Activated CD8-positive, alpha-beta T cell treated with anti-CD3 and anti-CD28 coated beads, Interleukin-2, amount 10 ng/mL, durations not matched to agents 7 days and 5 days (primary cell): Measurements from ENCODE around the gene TMEM86A. TPM values are rescaled to one million over a fixed set of nuclear protein-coding genes. Genes with fewer than 3 reads are reported as not detected.
"Not testable (repeated sequence)": the region's sequence is repeated elsewhere in the genome, so short reads cannot be mapped to it uniquely, and the experiment has no call there.

Source experiments
- ATAC-seq: fragments of 150-1000 bp; cut with Tn5 transposase; one replicate; pipeline ENCODE4 v1.10.0; 2021; ENCODE audit warnings: moderate library complexity
- CTCF ChIA-PET: fragments of 350-600 bp; sonication (Branson Sonifier 250); formaldehyde crosslinking; loops from one replicate; lab custom pipeline; 2021; ENCODE audit warnings: antibody characterized with exemption; lab: Charles Lee
- POLR2A ChIA-PET: fragments of 350-600 bp; sonication (Branson Sonifier 250); formaldehyde crosslinking; loops from one replicate; lab custom pipeline; 2021; ENCODE audit warnings: antibody characterized with exemption; lab: Charles Lee
- DNase-seq: peaks from one replicate; pipeline ENCODE4 v3.0.0-alpha.2; 2020
- H3K27ac Mint-ChIP-seq: one replicate; pipeline ENCODE4 v1.8.0; 2021; ENCODE audit warnings: mild to moderate bottlenecking, mixed read lengths
- H3K27me3 Mint-ChIP-seq: one replicate; pipeline ENCODE4 v1.8.0; 2021; ENCODE audit warnings: low read depth, mixed read lengths
- H3K36me3 Mint-ChIP-seq: one replicate; pipeline ENCODE4 v1.8.0; 2021; ENCODE audit warnings: low read depth, mixed read lengths
- H3K4me1 Mint-ChIP-seq: one replicate; pipeline ENCODE4 v1.8.0; 2021; ENCODE audit warnings: low read depth, mixed read lengths
- H3K4me3 Mint-ChIP-seq: one replicate; pipeline ENCODE4 v1.8.0; 2021; ENCODE audit warnings: mild to moderate bottlenecking, mixed read lengths
- H3K9me3 Mint-ChIP-seq: one replicate; pipeline ENCODE4 v1.8.0; 2022; ENCODE audit warnings: mixed read lengths; ENCODE audit not compliant: insufficient read depth
- total RNA-seq, 2 experiments: library from RNA; stranded (reverse); gene quantifications; one replicate each; pipeline ENCODE4 v1.2.3, GENCODE V29; 2021

TMEM86A gene
- total RNA-seq, 2 experiments from 2014 or later = 0.26 to 0.52 TPM

DNA sequence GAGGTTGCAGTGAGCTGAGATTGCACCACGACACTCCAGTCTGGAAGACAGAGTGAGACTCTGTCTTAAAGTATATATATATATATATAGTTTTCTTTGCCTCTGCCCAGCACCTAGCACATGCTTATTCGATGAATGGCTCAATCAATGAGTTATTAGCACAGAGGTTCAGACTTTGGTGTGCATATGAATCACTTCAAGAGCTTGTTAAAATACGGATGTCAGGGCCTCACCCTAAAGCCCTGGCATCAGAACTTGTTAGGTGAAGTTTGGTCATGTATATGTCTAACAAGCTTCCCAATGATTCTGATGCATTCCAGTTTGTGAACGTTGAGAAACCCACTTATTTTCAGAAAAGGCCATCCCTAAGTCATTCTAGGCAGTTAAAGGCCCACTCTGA, 21.8 kb upstream of the TMEM86A start:
- H3K27ac Mint-ChIP-seq = no peak overlapping the region
- no peaks in the 10 kb centered on the region for H3K27me3 Mint-ChIP-seq
- no peak for ATAC-seq
- H3K9me3 Mint-ChIP-seq = no peaks in the 10 kb centered on the region
- ChIA-PET POLR2A (no interaction called here), CTCF (interaction anchor here (0.6 to 2.0 kb wide), 4 partner anchors 13 to 536 kb away, joined by 3 to 5 read pairs (median 4); no protein-coding TSS in a partner anchor)
- H3K4me1 Mint-ChIP-seq = peaks cover 35% of the 10 kb centered on the region
- no peak for DNase-seq
- no peaks in the 10 kb centered on the region for H3K36me3 Mint-ChIP-seq
- no peak overlapping the region for H3K4me3 Mint-ChIP-seq

- Mint-ChIP-seq H3K36me3 (no peaks in the 10 kb centered on the region), H3K9me3 (no peaks in the 10 kb centered on the region), H3K4me1 (peaks cover 30% of the 10 kb centered on the region), H3K4me3 (no peak overlapping the region), H3K27me3 (no peaks in the 10 kb centered on the region), H3K27ac (no peak overlapping the region)
- peak; percentile 43 for DNase-seq
- POLR2A ChIA-PET = interaction anchor here (0.6 kb wide), 1 partner anchor 430 kb away, joined by 3 read pairs; no protein-coding TSS in a partner anchor
- CTCF ChIA-PET = no interaction called here
- peak; percentile 63 for ATAC-seq
These were observed 21.0 kb upstream of the TMEM86A start for GRCh38 chr11:18677560-18677959.

DNA sequence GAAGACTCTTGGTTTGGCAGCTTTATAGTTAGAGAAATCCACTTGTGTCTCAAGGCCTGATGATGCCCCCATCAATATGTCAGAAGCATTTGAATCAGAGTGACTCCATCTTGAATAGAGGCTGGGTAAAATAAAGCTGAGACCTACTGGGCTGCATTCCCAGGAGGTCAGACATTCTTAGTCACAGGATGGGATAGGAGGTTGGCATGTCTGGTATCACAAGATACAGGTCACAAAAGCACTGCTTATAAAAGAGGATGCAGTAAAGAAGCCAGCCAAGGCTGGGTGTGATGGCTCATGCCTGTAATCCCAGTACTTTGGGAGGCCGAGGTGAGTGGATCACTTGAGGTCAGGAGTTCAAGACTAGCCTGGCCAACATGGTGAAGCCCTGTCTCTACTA, 16.6 kb upstream of the TMEM86A start:
- POLR2A ChIA-PET = interaction anchor here (0.7 kb wide), 1 partner anchor 88 kb away, joined by 3 read pairs; no protein-coding TSS in a partner anchor
- H3K36me3 Mint-ChIP-seq, ATAC-seq, H3K4me3 Mint-ChIP-seq, H3K27ac Mint-ChIP-seq, CTCF ChIA-PET, H3K9me3 Mint-ChIP-seq, DNase-seq: not testable (repeated sequence)
- Mint-ChIP-seq H3K27me3 (peaks cover 17% of the 10 kb centered on the region), H3K4me1 (peaks cover 16% of the 10 kb centered on the region)

DNA sequence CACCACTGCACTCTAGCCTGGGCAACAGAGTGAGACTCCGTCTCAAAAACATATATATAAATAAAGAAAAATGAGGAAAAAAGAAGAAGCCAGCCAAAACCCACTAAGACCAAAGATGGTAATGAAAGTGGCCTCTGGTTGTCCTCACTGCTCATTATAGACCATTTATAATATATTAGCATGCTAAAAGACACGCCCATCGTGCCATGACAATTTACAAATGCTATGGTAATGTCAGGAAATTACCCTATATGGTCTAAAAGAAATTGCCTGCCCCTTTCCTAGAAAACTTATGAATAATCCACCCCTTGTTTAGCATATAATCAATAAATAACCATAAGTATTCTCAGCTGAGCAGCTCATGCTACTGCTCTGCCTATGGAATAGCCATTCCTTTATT, 16.1 kb upstream of the TMEM86A start:
- POLR2A ChIA-PET = interaction anchor here (0.7 kb wide), 1 partner anchor 87 kb away, joined by 3 read pairs; no protein-coding TSS in a partner anchor
- H3K9me3 Mint-ChIP-seq = no peaks in the 10 kb centered on the region
- no peak overlapping the region for H3K4me3 Mint-ChIP-seq
- peaks cover 12% of the 10 kb centered on the region for H3K4me1 Mint-ChIP-seq
- H3K36me3 Mint-ChIP-seq = no peaks in the 10 kb centered on the region
- H3K27ac Mint-ChIP-seq = no peak overlapping the region
- ATAC-seq = no peak
- H3K27me3 Mint-ChIP-seq = peaks cover 17% of the 10 kb centered on the region
- DNase-seq = no peak
- CTCF ChIA-PET = no interaction called here

DNA sequence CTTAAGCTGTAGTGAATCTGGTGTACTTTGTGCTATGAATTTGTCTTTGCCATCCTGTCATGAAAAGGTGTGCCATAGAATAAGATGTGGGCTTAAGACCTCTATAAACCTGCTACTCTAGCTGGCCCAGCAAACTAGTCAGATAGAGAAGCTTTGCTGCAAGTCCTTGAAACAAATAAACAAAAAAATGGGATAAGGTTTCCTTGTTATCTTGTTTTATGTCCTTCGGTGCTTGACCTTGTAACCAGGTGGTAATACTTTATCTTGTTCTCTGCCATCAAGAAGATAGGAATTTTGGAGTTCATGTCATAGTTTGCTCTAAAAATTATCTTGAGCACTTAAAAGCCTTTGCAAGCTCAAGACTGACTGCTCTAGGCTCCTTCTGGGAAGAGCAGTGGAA, 14.3 kb upstream of the TMEM86A start:
- ChIA-PET CTCF (interaction anchor here (0.9 to 1.4 kb wide), 4 partner anchors 10 to 144 kb away, joined by 3 to 9 read pairs (median 4); no protein-coding TSS in a partner anchor), POLR2A (no interaction called here)
- H3K9me3 Mint-ChIP-seq = no peaks in the 10 kb centered on the region
- no peaks in the 10 kb centered on the region for H3K36me3 Mint-ChIP-seq
- DNase-seq (no peak), ATAC-seq (no peak)
- peaks cover 17% of the 10 kb centered on the region for H3K27me3 Mint-ChIP-seq
- peaks cover 4% of the 10 kb centered on the region for H3K4me1 Mint-ChIP-seq
- no peak overlapping the region for H3K4me3 Mint-ChIP-seq
- no peak overlapping the region for H3K27ac Mint-ChIP-seq

DNA sequence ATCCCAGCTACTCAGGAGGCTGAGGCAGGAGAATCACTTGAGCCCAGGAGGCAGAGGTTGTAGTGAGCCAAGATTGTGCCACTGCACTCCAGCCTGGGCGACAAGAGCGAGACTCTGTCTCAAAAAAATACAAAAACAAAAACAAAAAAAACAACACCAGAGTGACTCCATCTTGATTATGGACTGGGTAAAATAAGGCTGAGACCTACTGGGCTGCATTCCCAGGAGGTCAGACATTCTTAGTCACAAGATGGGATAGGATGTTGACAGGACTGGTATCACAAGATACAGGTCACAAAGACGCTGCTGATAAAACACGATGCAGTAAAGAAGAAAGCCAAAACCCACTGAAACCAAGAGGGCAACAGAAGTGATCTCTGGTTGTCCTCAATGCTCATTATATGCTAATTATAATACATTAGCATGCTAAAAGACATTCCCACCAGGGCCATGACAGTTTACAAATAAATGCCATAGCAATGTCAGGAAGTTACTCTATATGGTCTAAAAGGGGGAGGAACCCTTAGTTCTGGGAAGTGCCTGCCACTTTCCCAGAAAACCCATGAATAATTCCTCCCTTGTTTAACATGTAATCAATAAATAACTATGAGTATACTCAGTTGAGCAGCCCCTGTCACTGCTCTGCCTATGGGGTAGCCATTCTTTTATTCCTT, 7.0 kb upstream of the TMEM86A start:
- ATAC-seq, H3K27me3 Mint-ChIP-seq, H3K27ac Mint-ChIP-seq, H3K9me3 Mint-ChIP-seq, H3K4me3 Mint-ChIP-seq, DNase-seq, H3K36me3 Mint-ChIP-seq, H3K4me1 Mint-ChIP-seq, POLR2A ChIA-PET: not testable (repeated sequence)
- CTCF ChIA-PET = interaction anchor here (2.3 kb wide), 1 partner anchor 30 kb away, joined by 9 read pairs; no protein-coding TSS in a partner anchor

- H3K4me3 Mint-ChIP-seq = no peak overlapping the region
- H3K36me3 Mint-ChIP-seq = no peaks in the 10 kb centered on the region
- no peaks in the 10 kb centered on the region for H3K9me3 Mint-ChIP-seq
- ChIA-PET POLR2A (no interaction called here), CTCF (no interaction called here)
- ATAC-seq (no peak), DNase-seq (no peak)
- no peak overlapping the region for H3K27ac Mint-ChIP-seq
- peaks cover 6% of the 10 kb centered on the region for H3K27me3 Mint-ChIP-seq
- H3K4me1 Mint-ChIP-seq = peaks cover 13% of the 10 kb centered on the region
These were observed 5.4 kb upstream of the TMEM86A start for GRCh38 chr11:18692941-18693760.

DNA sequence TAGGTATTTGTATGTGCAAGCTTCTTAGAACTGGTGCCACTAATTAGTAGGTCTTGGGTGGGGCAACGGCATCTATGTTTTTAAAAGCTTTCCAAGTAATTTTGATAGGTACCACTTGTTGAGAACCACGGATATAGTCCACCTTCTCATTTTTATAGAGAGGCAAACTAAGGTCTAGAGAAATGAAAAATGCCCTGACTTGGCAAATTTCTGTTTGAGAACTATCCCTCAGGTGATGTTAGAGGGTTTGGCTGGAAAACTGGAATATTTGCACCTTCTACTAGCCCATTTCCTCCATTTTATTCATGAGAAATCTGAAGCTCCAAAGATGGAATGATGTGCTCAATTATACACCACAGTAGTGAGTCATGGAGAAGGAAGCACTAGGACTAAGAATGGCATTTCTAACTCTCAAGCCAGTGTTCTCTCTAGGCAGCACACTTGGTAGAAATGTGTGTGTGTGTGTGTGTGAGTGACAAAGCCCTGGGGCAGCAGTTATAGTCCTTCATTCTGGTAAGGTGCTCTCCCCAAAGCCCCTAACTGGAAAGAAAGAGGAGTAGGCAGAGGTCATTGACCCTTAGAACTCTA, 1.8 kb upstream of the TMEM86A start:
- H3K27ac Mint-ChIP-seq = no peak overlapping the region
- H3K9me3 Mint-ChIP-seq = no peaks in the 10 kb centered on the region
- ATAC-seq (no peak), DNase-seq (no peak)
- H3K27me3 Mint-ChIP-seq = peaks cover 18% of the 10 kb centered on the region
- ChIA-PET POLR2A (no interaction called here), CTCF (interaction anchor here (1.3 to 1.9 kb wide), 2 partner anchors 25 kb away, joined by 3 to 8 read pairs; no protein-coding TSS in a partner anchor)
- H3K4me1 Mint-ChIP-seq = peaks cover 16% of the 10 kb centered on the region
- H3K4me3 Mint-ChIP-seq = no peak overlapping the region
- H3K36me3 Mint-ChIP-seq = no peaks in the 10 kb centered on the region

- Mint-ChIP-seq H3K27me3 (peaks cover 18% of the 10 kb centered on the region), H3K4me3 (no peak overlapping the region), H3K27ac (no peak overlapping the region), H3K36me3 (no peaks in the 10 kb centered on the region), H3K4me1 (peaks cover 15% of the 10 kb centered on the region), H3K9me3 (no peaks in the 10 kb centered on the region)
- ChIA-PET CTCF (interaction anchor here (1.1 to 1.9 kb wide), 4 partner anchors 24 to 172 kb away, joined by 3 to 8 read pairs (median 3); no protein-coding TSS in a partner anchor), POLR2A (no interaction called here)
- ATAC-seq (no peak), DNase-seq (no peak)
These were observed 1.0 kb upstream of the TMEM86A start for GRCh38 chr11:18697576-18697975.

- H3K27ac Mint-ChIP-seq = peak overlapping the region; percentile 37
- H3K36me3 Mint-ChIP-seq = no peaks in the 10 kb centered on the region
- ATAC-seq = no peak
- ChIA-PET CTCF (interaction anchor here (2.0 kb wide), 1 partner anchor 32 kb away, joined by 8 read pairs; no protein-coding TSS in a partner anchor), POLR2A (no interaction called here)
- DNase-seq = no peak
- H3K4me1 Mint-ChIP-seq = peaks cover 10% of the 10 kb centered on the region
- no peaks in the 10 kb centered on the region for H3K9me3 Mint-ChIP-seq
- peak overlapping the region; percentile 76 for H3K4me3 Mint-ChIP-seq
- H3K27me3 Mint-ChIP-seq = peaks cover 18% of the 10 kb centered on the region
These were observed 654 bp downstream of the TMEM86A start for GRCh38 chr11:18699269-18699596.

DNA sequence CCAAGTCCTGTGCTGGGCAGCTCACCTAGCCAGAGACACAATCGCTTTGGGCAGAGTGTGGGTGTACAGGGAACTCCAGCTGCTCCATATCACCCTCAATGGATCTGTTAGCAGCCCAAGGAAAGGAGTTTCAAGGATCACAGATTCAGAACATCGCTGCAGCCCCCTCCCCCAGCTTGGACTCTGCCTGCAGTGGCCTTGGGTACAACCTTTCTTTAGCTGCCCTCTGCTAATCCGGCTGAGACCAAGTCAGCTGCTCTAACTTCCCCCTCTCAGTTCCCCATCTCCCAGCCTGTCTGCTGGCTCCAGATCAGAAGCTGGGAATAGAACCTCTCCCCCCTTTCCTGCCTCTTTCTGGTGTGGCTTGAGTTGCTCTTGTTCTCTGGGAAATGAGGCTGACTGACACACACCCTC, 1.3 kb downstream of the TMEM86A start:
- POLR2A ChIA-PET = no interaction called here
- Mint-ChIP-seq H3K4me1 (peaks cover 11% of the 10 kb centered on the region), H3K4me3 (peak overlapping the region; percentile 76), H3K9me3 (no peaks in the 10 kb centered on the region), H3K36me3 (no peaks in the 10 kb centered on the region), H3K27ac (no peak overlapping the region), H3K27me3 (peaks cover 19% of the 10 kb centered on the region)
- DNase-seq = no peak
- CTCF ChIA-PET = interaction anchor here (2.0 kb wide), 1 partner anchor 32 kb away, joined by 8 read pairs; no protein-coding TSS in a partner anchor
- ATAC-seq = no peak
